ENCODE results near the gene KANSL2.
"Not testable (repeated sequence)": the region's sequence is repeated elsewhere in the genome, so short reads cannot be mapped to it uniquely, and the experiment has no call there.

The KANSL2 gene

GRCh38 chr12:48681710-48682532 is at the start of gene KANSL2:
Gene KANSL2 (minus strand): TSS chr12:48682238. CDS start chr12:48681632, 606 bp downstream.
- DNase-seq, result peak; percentile 74 to 99 (median 97)

- DNase-seq, result no peak
These were observed 46.8 kb upstream of the KANSL2 start for GRCh38 chr12:48728807-48729206.

- DNase-seq, result not testable (repeated sequence)
These were observed 38.7 kb upstream of the KANSL2 start for GRCh38 chr12:48720737-48721136.

GRCh38 chr12:48720171-48720570 is 38.1 kb upstream of the KANSL2 start:
- not testable (repeated sequence) for DNase-seq

- DNase-seq, result not testable (repeated sequence)
These were observed 37.0 kb upstream of the KANSL2 start for GRCh38 chr12:48719002-48719401.

- DNase-seq, result no peak
These were observed 35.2 kb upstream of the KANSL2 start for GRCh38 chr12:48717252-48717695.

GRCh38 chr12:48716493-48717251 is 34.6 kb upstream of the KANSL2 start, which contains the start of gene CCNT1:
Gene CCNT1 (minus strand): TSS chr12:48716707. CDS start chr12:48716675, 32 bp downstream.
- DNase-seq, result peak; percentile 72 to 99 (median 96)

GRCh38 chr12:48716168-48716492 is 34.1 kb upstream of the KANSL2 start:
- peak in 1 of 56 donors; percentile 24 for DNase-seq

- no peak for DNase-seq
These were observed 30.2 kb upstream of the KANSL2 start for GRCh38 chr12:48712209-48712608.

- not testable (repeated sequence) for DNase-seq
These were observed 16.8 kb upstream of the KANSL2 start for GRCh38 chr12:48698822-48699221.

- no peak for DNase-seq
These were observed 14.6 kb upstream of the KANSL2 start for GRCh38 chr12:48696626-48697025.

- DNase-seq, result no peak
These were observed 13.8 kb upstream of the KANSL2 start for GRCh38 chr12:48695859-48696258.

- DNase-seq, result no peak
These were observed 12.0 kb upstream of the KANSL2 start for GRCh38 chr12:48694038-48694437.

- no peak for DNase-seq
These were observed 11.5 kb upstream of the KANSL2 start for GRCh38 chr12:48693572-48693971.

GRCh38 chr12:48691826-48692487 is 9.9 kb upstream of the KANSL2 start:
- DNase-seq, result no peak

- no peak for DNase-seq
These were observed 9.0 kb upstream of the KANSL2 start for GRCh38 chr12:48690990-48691389.

GRCh38 chr12:48690436-48690835 is 8.4 kb upstream of the KANSL2 start:
- DNase-seq, result no peak

GRCh38 chr12:48688836-48689235 is 6.8 kb upstream of the KANSL2 start:
- DNase-seq, result no peak

- DNase-seq, result no peak
These were observed 5.6 kb upstream of the KANSL2 start for GRCh38 chr12:48687592-48687991.

GRCh38 chr12:48686615-48687334 is 4.7 kb upstream of the KANSL2 start:
- no peak for DNase-seq

- DNase-seq, result no peak
These were observed 4.1 kb upstream of the KANSL2 start for GRCh38 chr12:48686037-48686595.

Data from nucleus accumbens (tissue), 56 donors.